GM19023 (cell line): Measurements from ENCODE around the gene TECPR1.

ENCODE experiments used
- ATAC-seq: cut with Tn5 transposase; IDR thresholded peaks from one replicate; pipeline ENCODE4 v1.9.1; 2021; ENCODE audit warnings: mild to moderate bottlenecking, moderate library complexity; ENCODE audit not compliant: unreplicated experiment

Gene TECPR1

DNA sequence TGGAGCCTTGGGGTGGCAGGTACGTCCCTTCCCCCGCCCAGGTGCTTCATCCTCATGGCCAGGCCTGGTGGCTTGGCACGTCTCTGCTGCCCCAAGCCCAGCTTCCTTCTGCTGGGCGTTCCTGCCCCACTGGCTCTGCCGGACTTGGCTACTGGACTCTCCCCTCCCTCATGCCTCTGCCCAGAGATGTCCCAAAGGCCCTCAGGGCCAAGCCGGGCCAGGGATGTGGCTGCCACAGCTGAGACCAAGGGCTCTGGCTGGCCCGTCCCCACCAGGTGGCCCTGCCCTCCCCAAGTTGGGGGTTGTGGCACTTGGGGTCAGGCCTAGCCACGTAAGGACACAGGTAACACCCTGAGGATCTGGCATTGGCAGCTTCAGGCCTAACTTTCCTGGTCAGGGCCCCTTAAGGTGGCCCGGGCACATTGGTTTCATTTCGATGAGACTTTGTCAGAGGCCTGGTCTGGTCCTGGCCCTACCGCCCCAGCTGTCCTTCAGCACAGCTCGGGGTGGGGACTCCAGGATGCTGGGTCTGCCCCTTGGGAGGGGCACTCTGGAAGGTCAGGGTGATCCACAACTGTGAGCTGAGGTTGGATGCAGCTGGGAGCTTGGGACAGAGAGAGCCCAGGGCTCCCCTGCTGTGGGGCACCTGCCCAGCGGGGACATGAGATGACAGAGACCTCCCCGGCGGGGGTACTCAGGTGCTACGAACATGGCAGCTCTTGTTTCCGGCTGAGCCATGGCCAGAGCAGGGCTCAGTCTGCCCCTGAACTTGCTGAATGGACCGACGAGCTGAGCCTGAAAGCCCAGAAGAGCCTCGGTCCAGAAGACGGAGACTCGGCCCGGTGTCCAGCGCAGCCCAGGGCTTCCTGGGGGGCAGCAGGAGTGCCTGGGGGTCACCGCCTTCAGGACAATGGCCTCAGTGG, 37.9 kb downstream of the TECPR1 start:
- ATAC-seq = no peak

DNA sequence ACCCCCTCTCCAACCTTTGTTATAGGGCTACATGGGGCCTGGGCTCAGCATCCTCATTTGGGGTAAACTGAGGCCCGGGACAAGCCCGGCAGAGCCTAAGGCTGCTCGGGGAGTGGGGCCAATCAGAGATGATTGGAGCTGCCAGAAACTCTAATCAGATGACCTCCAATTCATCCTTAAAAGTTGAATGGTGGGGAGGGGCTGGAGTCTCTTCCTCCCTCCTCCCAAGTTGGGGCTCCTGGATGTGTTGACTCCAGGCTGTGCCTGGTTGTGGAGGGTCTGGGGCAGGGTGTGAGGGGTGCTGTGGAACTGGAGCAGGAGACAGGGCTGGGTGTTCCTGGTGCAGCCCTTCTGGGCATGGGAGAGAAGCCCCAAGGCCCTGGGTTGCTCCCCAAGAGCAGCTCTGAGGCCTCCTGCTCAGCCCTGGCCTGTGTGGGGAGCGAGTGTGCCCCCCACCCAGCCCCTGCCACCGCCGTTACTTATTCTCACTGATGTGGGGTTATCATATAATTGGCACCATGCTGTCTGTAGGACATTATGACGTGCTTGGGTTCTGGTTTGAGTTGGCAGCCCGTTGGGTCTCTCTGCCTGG, 38.6 kb downstream of the TECPR1 start:
- ATAC-seq = no peak

GRCh38 chr7:98212532-98213041, 39.4 kb downstream of the TECPR1 start:
- no peak for ATAC-seq

- ATAC-seq = no peak
These were observed 40.1 kb downstream of the TECPR1 start for GRCh38 chr7:98211676-98212531.

- no peak for ATAC-seq
These were observed 40.8 kb downstream of the TECPR1 start, which contains the start of gene BHLHA15 for GRCh38 chr7:98211221-98211675. BHLHA15 (plus strand) TSS chr7:98211439; CDS start chr7:98212310, 871 bp downstream.

DNA sequence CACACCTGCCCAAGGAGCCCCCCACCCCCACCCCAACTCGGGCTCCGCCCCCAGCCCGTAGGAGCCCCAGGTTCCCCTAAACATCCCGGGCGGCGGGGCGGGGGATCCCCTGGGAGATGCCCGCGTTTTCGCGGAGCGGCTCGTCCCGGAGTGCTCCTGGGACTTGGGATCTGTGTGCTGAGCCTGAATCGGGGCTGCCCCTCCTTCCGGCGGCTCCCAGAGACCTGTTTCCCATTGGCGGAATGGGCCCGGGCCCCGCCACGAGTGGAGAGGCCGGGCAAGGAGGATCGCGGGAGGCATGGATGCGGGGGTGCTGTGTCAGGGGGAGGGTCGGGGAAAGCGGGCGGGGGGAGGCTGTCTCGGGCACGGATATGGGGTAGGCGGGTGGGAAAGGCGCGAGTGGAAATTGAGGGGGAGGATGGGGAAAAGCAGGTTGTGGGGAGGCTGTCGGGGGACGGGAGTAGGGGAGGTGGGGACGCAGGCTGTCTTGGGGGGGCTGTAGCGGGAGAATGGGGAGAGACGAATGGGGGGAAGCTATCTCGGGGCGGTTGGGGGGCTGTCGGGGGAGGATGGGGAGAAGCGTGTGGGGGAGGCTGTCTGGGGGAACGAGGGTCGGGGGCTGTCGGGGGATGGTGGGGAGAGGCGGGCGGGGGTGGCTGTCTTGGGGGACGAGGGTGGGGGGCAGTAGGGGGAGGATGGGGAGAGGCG, 41.4 kb downstream of the TECPR1 start:
- ATAC-seq = no peak

- no peak for ATAC-seq
These were observed 42.7 kb downstream of the TECPR1 start for GRCh38 chr7:98209166-98209920.

- ATAC-seq = no peak
These were observed 45.3 kb downstream of the TECPR1 start for GRCh38 chr7:98206451-98207330.

- no peak for ATAC-seq
These were observed 46.7 kb downstream of the TECPR1 start for GRCh38 chr7:98205162-98205845.

DNA sequence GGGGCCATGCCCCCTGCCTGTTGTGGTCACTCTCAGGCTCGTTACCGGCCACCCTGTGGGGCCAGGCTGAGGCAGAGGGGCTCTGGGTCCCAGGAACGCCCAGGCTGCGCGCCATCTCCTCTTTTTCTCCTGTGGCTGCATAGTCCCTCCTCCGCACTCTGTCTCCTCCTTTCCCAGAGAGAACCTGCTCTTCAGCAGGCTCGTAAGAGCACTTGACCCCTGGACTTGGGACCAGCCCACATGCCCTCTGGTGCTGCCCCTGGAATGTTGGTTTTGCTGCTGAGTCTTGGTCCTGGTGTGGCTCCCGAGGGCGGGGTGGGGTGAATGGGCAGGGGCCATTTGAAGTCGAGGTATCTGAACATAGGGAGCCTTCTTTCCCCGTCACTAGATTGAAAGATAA, 47.4 kb downstream of the TECPR1 start:
- ATAC-seq = no peak

DNA sequence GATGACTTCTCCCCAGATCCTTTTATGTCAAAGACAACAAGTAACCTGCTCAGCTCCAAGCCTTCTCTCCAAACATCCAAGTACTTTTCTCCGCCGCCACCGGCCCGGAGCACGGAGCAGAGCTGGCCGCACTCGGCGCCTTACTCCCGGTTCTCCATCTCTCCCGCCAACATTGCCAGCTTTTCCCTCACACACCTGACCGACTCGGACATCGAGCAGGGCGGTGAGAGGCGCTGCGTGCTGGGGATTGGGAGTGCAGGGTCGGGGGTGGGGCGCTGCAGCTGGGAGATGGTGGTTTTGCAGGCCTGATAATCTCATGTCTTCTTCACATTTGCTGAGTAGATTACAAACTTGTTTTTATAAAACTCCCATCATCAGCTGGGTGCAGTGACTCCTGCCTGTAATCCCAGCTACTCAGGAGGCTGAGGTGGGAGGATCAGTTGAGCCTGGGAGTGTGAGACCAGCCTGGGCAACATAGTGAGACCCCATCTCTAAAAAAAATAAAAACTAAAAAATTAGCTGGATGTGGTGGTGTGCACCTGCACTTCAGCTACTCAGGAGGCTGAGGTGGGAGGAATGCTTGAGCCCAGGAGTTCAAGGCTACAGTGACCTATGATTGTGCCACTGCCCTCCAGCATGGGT, 47.9 kb downstream of the TECPR1 start:
- ATAC-seq = no peak

- ATAC-seq = peak; percentile 44
These were observed 48.6 kb downstream of the TECPR1 start for GRCh38 chr7:98203261-98203963.

DNA sequence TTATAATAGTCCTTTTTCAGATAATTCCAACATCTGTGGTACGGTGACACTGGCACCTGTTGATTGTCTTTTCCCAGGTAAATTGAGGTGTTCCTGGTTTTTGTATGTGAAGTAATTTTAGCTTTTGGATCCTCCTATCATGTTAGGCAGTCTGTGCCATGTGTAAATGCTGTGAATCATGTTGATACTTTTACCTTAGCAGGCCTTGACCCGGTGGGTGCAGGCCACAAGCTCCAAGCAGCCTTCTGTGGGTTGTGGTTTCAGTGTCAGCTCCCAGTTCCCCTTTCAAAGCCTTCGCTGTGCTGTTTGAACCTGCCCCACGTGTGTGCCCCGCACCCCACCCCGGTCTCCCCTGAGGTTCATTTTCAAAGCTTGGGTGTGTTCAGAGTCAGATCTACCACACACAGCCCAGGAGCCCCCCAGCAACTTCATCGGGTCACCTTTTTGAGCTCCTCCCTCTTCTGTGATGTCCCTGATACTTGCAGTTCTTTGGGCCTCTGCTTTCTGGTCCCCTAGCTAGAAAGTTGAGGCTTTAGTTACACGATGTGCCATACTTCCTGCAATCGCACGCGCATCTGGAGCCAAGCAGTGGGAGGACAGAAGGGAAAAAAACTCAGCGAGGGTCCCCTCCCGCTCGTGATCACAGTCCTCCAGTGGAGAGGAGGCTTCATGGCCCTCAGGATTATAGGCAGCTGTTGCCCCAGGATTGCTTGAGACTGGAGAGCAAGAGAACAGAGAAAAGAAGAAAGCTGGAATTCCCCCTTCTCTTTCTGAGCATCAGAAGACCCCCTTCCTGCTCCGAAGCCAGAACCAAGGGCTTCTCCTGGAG, 49.5 kb downstream of the TECPR1 start:
- peak; percentile 92 for ATAC-seq

DNA sequence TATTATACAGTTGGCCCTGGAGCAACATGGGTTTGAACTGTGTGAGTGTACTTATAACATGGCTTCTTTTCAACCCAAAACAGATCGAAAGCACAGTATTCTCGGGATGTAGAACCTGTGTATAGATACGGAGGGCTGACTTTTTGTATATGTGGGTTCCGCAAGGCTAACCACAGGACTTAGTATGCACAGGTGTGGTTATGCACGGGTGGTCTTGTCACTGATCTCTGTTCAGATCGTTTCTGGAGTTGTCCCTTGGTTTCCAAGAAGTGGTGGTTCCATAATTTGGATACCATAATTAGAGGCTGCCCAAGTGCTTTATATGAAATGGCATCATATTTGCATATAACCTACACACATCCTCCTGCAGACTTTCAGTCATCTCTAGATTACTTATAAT, 51.7 kb downstream of the TECPR1 start:
- ATAC-seq = no peak

- no peak for ATAC-seq
These were observed 52.9 kb downstream of the TECPR1 start for GRCh38 chr7:98199131-98199530.
